HG02943 (cell line): ENCODE measurements around the gene BBS1.
A peak's percentile ranks its signal among the peaks of the same experiment; 100 is the strongest.
"Not testable (repeated sequence)": the region's sequence is repeated elsewhere in the genome, so short reads cannot be mapped to it uniquely, and the experiment has no call there.

ENCODE experiments used
- ATAC-seq: cut with Tn5 transposase; IDR thresholded peaks from one replicate; pipeline ENCODE4 v1.9.1; 2021; ENCODE audit warnings: mild to moderate bottlenecking, low read depth, moderate library complexity; ENCODE audit not compliant: unreplicated experiment

BBS1 gene

DNA sequence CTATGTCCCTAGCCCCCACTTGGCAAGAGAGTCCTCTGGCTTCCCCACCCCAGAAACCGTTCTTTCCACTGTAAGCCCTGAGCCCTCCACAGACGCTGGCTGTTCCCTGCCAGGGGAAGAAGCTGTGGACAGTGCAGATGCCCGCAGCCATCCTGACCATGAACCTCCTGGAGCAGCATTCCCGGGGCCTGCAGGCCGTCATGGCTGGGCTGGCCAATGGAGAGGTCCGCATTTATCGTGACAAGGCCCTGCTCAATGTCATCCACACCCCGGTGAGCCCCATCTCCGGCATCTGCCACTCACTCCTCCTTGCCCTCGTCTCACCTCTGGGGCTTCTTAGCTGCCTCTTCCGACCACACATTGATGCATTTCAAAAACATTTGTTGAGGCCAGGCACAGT, 13.2 kb downstream of the BBS1 start:
- no peak for ATAC-seq

DNA sequence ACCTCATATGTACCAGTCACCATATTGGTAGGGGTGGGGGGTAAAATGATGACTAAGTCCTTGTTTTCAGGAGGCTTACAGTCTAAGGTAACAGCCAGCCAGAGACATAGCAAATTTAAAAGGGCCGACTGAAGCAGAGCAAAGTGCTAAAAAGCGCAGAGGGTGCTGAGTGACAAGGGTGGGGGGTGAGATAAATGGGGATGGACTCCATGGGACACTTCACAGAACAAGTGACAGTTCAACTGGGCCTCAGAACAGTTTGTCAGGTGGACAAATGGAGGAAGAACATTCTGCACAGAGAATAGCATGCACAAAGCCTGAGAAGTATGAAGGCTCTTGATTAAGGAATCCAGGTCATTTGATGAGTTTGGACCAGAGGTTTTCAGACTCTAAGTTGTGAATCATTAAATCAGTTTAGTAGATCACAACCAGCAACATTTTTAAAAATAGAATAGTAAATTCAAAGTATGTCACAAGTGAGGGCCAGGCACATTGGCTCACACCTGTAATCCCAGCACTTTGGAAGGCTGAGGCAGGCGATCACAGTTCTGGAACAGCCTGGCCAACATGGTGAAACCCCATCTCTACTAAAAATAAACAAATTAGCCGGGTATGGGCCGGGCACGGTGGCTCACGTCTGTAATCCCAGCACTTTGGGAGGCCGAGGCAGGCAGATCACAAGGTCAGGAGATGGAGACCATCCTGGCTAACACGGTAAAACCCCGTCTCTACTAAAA, 14.0 kb downstream of the BBS1 start:
- no peak for ATAC-seq

DNA sequence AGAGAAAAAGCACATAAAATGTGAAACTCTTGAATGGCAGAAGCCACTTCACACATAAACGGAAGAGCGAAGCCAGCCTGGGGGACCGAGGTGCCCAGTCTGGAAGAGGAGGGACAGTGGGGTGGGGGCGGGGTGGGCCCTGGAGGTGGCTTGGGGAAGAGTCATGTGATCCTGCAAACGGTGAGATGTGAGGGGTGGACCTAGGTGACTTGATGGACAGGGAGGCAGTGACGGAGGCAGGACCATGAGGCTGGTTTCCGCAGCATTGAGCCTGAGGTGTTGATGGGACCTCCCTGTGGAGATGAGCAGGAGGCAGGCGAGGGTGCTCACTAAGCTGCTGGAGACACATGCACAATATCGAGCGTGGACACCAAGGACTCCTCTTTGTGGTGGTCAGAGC, 18.6 kb downstream of the BBS1 start:
- no peak for ATAC-seq

DNA sequence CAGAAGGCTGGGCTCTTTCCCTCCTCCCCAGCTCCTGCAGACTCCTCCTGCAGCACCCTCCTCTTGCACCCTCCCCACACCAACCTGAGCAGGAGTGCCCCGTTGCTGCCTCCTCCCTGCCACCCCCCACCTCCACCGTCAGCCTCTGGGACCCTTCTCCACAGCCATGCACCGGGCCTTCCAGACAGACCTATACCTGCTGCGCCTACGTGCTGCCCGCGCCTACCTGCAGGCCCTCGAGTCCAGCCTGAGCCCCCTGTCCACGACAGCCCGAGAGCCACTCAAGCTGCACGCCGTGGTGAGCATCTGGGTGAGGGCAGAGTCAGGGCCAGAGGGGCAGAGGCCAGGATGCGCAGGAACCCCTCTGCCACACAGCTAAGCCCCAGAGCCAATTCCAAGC, 19.2 kb downstream of the BBS1 start:
- no peak for ATAC-seq

DNA sequence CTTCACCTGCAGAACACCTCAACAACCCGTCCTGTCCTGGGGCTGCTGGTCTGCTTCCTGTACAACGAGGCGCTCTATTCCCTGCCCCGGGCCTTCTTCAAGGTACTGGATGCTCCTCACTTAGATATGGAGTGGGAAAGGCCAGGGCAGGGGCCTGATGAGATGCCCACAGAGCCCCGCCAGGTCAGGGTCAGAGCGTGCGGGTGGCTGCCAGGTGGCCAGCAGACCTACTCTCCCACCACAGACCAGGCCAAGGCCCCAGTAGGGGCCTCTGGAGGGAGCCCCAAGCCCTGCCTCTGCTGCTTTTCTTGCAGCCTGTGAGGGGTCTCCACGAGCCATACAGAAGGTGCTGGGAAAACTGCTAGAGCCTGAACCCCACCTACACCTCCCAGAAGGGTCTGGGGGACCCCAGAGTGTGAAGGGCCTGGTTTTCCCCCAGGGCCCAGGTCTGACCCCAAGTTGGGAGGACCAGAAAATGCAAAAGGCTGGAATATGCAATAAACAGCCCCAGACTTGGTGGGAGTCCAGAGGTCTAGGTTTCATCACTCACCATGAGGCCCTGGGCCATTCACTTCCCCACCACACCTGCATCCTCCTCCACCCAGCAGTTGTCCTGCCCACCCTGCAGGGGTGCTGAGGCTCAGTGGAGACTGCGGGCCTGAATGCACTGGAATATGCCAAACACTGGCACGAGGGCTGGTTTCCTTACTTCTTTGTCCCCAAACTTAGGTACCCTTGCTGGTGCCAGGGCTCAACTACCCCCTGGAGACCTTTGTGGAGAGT, 20.7 kb downstream of the BBS1 start:
- ATAC-seq: no peak

DNA sequence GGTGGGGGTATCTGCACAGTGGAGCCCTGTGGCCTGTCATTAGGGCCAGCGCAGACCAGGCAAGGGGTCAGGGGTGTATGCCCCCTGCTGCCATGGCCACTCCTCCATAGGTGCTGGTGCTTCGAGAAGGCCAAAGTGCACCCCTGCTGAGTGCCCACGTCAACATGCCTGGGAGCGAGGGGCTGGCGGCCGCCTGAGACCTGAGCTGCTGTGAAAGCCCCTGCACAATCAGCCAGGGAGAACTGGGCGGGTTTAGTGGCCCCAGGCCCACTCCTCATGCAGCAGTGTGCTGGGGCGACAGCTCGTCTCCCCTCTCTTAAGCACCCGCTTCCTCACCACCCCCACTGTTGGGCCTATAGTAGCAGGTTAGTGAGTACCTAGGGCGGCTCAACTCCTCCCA, 21.4 kb downstream of the BBS1 start:
- no peak for ATAC-seq

DNA sequence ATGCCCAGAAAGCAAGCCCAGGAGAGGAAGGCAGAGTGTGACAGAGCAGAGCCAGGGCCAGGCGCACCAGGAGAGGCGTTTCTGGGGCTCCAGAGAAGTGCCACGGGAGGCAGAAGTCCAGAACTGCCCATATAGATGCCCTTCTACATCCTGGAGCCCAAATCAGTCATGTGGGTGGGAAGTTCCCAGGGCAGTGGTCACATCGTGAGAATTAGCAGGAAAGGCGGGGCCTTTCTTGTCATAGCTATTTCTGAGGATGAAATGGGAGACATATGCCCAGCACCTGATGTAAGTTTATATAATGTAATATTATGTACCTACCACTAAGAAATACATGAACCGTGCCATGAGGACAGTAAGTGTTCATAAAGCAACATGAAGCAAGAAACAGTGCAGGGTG, 22.3 kb downstream of the BBS1 start:
- no peak for ATAC-seq

DNA sequence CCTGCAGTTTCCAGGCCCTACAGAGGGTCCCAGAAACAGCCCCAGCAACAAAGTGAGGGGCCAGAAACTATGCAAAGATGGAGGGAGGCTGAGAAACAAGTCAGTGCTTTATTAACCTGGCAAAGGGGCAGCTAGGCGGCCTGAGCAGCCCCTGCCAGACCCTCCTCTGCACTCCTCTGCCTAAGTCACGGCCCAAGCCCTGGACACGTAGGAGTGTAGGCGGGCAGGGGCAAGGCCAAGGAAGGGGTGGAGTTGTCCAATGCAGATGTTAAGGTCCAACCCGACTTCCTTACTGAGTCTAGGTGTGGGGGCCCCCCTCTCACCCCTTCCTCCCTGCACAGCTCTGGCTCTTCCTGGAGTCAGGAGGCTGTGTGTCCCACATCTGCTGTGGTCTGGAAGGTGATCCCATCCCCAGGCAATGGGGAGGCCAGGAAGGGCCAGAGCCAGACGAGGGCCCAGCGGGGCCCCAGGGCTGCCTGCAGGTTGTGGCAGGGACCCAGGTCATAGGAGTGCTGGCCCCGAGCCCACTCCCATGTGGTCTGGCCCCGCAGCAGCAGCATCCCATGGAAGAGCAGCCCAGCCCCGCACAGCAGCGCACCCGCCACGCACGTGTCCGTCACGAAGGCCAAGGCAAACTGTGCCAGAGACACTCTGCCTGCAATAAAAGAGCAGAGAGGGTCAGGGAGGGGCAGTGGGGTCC, 28.9 kb downstream of the BBS1 start:
- ATAC-seq: no peak

DNA sequence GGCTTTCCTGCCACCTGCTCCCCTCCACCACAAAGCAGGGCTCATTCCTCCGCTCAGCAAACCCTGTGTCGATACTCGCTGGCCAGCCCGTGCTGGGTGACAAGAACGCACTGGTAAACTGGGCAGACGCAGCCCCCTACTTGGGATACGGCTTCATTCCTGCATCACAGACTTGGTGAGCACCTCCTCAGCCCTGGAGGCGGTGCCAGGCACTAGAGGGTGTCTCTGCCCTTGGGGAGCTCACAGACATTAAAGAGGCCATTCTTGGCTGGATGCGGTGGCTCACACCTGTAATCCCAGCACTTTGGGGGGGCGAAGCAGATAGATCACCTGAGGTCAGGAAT, 29.4 kb downstream of the BBS1 start:
- no peak for ATAC-seq

DNA sequence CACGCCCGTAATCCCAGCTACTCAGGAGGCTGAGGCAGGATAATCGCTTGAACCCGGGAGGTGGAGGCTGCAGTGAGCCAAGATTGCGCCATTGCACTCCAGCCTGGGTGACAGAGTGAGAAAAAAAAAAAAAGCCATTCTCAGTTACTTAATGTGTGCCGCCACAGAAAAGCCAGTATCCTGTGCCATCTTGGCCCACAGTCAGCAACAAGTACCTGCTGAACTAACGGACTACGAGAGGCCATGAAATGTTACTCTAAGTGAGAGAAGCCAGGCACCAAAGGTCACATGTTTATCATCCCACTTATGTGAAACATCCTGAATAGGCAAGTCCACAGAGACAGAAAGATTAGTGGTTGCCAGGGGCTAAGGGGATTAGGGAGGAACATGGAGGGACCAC, 30.2 kb downstream of the BBS1 start:
- ATAC-seq: not testable (repeated sequence)

DNA sequence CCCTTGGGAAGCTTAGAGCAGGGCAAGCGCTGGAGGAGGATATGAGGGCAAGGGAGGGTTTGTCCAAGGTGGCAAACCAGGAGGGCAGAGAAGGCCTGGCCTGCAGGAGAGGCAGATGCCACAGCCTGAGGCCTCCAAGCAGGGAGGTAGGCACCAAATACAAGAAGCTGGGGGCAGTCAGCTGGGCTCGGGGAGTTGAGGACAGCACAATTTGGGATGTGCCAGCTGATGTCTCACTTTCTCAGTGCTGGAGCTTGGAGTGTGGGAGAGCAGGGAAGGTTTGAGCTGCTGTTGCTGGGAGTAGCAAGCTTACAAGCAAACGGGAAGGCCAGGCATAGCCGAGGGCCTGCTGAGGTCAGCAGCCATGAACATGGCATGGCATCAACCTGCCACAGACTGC, 31.5 kb downstream of the BBS1 start:
- no peak for ATAC-seq

DNA sequence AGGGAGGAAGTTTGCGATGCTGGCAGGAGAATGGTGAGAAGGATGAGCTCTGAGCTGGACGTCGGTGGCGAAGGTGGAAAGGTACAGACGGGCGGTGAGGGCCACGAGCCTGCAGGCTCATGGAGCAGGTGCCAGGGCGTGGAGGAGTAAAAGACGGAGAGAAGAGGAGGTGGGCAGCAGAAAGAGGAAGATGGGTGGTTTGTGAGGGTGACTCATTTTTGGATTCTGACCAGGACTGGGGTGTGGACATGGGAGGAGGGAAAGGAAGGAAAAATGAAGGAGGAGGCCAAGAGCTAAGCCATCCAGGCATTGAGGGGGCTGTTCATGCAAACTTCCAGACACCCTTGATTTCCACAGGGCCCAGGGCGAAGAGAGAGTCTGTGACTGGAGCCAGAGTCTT, 31.9 kb downstream of the BBS1 start:
- ATAC-seq: no peak

DNA sequence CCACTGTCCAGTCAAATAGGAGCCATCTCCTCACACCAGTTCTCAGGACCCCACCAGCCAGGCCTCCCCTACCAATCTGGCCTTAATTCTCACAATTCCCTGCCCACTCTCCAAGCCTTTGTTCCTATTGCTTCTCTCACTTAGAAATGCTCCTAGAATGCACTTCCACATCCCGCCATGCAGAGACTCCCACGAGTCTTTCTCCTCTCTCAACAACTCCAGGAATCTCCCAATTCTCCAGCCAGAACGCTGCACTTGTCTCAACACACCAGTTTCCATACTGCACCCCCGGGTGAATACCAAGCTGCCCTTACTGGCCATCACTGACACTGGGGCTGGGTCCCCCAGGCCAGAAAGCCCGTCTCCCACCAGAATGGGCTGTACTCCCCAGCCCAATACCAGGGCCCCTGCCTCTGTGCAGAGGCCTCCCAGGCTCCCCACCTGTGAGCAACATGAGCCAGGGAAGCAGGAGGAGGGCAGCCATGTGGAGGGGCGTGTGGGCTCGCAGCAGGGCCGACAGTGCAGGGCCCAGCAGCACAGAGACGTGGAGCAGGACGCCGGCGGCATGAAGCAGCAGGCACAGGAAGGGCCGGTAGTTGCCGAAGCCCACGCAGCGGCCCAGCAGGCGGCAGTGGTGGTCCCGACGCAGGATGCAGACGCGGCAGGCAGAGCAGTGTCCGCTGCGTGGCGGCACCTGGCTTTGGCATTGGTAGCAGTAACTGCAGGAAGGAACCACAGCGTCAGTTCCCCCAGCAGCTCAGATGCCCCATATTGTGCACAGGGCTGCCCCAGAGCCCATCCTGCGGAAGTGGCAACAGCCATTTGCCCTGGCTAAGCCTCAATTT, 33.0 kb downstream of the BBS1 start:
- ATAC-seq: no peak

DNA sequence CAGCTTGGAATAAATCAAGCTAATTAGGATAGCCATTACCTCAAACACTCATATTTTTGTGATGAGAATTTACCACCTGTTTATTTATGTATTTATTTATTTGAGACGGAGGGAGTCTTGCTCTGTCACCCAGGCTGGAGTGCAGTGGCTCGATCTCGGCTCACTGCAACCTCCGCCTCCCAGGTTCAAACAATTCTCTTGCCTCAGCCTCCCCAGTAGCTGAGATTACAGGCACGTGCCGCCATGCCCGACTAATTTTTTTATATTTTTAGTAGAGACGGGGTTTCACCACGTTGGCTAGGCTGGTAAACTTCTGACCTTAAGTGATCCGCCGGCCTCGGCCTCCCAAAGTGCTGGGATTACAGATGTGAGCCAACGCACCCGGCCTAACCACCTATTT, 34.5 kb downstream of the BBS1 start:
- ATAC-seq: not testable (repeated sequence)

DNA sequence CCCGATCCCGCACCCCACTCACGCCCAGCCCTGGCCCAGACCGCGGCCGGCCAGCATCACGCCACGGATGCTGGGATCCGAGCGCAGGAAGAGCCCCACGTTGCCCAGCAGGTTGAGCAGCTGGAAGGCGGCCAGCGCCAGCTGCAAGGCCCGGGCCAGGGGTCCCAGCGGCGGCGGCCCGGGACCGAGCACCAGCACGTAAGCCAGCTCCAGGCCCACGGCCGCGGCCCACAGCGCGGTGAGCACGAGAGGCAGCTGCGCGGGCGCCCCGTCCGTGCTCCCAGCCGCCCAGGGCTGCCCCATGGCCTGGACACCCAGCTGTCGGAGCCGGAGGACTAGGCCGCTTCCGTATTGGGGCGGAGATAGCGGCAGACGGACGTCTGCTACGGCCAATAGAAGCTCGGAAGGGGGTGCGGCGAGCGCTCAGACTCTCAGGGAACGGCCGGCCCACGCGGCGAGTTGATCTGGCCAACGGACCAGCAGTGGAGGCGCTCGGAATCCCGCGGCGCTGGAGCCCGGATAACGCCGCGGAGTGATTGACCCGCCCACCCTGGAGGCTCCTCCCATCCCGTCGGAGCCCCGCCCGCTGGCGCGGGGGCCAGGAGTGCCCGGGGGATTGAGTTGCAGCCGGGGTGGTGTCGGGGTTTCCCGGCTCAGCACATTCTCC, 35.4 kb downstream of the BBS1 start, which contains the start of gene ZDHHC24:
Gene ZDHHC24 (minus strand): TSS at position 348 of the 667 bp plus-strand sequence. CDS start 45 bp downstream, at position 303.
- ATAC-seq: peak; percentile 57

DNA sequence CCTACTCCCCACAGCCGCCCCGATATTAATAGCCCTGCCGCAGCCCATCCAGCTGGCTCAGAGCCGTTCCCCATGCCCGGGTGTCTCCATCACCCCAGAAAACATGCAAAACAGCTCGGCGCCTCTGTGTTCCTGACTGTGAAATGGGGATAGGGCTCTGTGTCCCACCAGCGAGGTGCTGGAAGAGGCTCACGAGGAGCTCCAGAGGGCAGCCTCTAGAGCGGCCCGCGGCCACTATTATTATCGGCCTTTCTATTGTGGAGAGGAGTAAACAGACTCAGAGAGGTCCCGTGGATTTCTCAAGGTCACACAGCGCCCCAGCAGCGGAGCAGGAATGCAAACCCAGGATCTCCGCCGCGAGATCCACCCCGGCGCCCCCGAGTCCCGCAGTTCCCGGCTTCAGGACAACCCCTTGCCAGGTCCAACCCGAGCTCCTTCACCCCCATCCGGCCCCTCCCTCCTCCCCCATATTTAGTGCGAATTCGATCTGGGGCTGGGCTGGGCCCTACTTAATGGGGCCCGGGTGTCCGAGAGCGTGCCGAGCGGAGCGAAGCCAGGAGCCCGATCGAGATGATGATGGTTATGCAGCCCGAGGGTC, 36.0 kb downstream of the BBS1 start, which contains the start of gene ACTN3:
Gene ACTN3 (plus strand): TSS at position 536 of the 598 bp plus-strand sequence. CDS start 35 bp downstream, at position 571.
- peak; percentile 2 for ATAC-seq

DNA sequence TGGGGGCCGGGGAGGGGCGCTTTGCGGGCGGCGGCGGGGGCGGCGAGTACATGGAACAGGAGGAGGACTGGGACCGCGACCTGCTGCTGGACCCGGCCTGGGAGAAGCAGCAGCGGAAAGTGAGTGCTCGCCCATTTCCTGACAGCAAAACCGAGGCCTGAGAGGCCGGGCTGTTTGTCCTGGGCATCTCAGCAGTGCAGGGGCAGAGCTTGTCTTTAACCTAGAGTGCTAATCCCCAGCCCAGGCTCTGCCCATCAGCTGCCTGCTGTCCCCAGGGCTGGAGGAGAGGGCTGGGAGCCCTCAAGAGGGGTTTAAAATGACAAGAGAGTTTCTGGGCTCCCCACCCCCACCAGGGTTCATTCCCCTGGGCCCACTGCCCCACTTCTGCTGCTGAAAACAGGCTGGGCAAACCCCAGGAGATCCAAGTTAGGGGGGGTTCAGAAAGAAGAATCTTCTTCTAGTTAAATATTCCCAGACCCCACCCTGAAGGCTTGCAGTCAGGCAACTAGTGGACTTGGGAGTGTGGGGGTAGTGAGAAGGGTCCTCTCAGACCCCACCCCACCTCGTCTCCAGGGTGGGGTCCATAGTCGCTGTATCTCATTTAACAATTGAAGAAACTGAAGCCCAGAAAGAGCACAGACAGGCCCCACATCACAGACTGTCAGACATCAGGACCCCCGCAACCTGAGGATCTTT, 36.7 kb downstream of the BBS1 start:
- no peak for ATAC-seq

DNA sequence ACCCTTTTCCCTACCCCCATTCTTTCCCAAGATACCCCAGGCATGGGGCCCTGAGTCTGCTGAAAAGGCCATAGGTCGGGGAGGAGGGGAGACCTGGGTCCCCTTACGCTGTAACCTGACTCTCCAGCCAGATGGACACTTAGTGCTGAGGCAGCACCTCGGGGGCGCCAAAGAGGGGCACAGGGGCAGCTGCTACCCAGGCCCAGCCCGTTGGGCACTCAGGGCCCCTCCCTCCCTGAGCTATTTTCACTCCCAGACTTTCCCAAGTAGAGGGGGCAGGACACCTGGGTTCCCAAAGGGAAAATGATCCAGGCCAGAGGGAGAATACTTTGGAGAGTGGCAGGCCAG, 37.2 kb downstream of the BBS1 start:
- ATAC-seq: no peak

DNA sequence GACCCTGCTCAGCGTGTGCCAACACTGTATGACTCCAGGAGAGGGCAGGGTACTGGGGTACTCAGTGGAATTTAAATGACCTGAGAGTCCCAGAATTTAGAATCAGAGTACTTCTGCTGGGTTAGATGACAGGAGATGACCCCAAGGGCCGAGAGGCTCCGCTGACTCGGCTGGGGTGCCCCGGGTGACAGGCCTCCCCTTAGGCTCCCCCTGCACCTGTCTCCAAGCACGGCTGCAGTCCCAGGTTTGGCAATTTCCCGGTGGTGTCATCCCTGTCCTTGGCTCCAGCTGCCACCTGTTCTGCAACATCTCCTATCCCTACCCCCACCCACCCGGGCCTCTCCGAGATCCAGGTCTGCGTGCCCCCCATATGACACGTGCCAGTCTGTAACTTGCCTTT, 37.6 kb downstream of the BBS1 start:
- ATAC-seq: no peak
